Left lung (tissue), 10 donors: ENCODE results near the gene ENTPD1. TPM values are rescaled to one million over a fixed set of nuclear protein-coding genes. Genes with fewer than 3 reads are reported as not detected.

ENCODE experiments used
- ATAC-seq: fragments of 200-7000 bp; cut with Tn5 transposase; one replicate; pipeline ENCODE4 v1.9.1; 2020; ENCODE audit warnings: moderate library complexity
- DNase-seq, 4 donors: peaks; one replicate each; pipeline ENCODE4 v3.0.0-alpha.2; 2013 to 2020
- H3K27ac ChIP-seq, 2 donors: fragments of 200-600 bp; sonication (generic) in 1 of 2; one replicate each; pipeline versions ENCODE4 v1.5.0 to v1.8.0; 2020 to 2021
- H3K27me3 ChIP-seq, 2 donors: fragments of 200-600 bp; sonication (generic) in 1 of 2; one replicate each; pipeline versions ENCODE4 v1.5.0 to v1.8.0; 2020 to 2021
- H3K36me3 ChIP-seq, 2 donors: fragments of 200-600 bp; sonication (generic) in 1 of 2; one replicate each; pipeline versions ENCODE4 v1.5.0 to v1.8.0; 2020 to 2021
- H3K4me1 ChIP-seq, 2 donors: fragments of 200-600 bp; one replicate each; pipeline ENCODE4 v1.8.0; 2021
- H3K4me3 ChIP-seq, 2 donors: fragments of 200-600 bp; sonication (generic) in 1 of 2; one replicate each; pipeline versions ENCODE4 v1.5.0 to v1.8.0; 2020 to 2021; ENCODE audit warnings: mild to moderate bottlenecking in 1 of 2
- H3K9me3 ChIP-seq, 2 donors: fragments of 200-600 bp; sonication (generic) in 1 of 2; one replicate each; pipeline versions ENCODE4 v1.5.0 to v1.8.0; 2020 to 2021
- CTCF ChIP-seq, 2 donors: fragments of 200-600 bp; sonication (generic) in 1 of 2; IDR thresholded peaks; one replicate each; pipeline versions ENCODE4 v1.5.0 to v1.8.0; 2021; ENCODE audit warnings: antibody characterized with exemption in 2 of 2
- intact Hi-C, 2 donors: fragments of 100-400 bp; cut with DNase I; formaldehyde crosslinking; loops; one replicate each; pipeline versions ENCODE4 v1.11.2 to v1.14.2; 2022
- polyA plus RNA-seq, 6 donors: library from polyadenylated mRNA; unstranded; fragments of 120-200 nt; gene quantifications; one replicate each; pipeline ENCODE4 v1.2.1, GENCODE V29; 2013; ENCODE audit not compliant: insufficient read length in 6 of 6
- total RNA-seq, 2 donors: library from RNA; stranded (reverse); fragmentation: NEBNext Ultra II Directional; extraction: Animal tissue kit (Norgen Biotek cat#: 25700); gene quantifications; one replicate each; pipeline ENCODE4 v1.2.1, GENCODE V29; 2021
- donor health status: DM: no; HTN: yes; CAD: no.
- donor health status: DM: no; HTN: no; CAD: no.

Gene ENTPD1
- total and polyA plus RNA-seq, 8 donors = 20.2 to 37.6 (median 24.5) TPM

GRCh38 chr10:95785317-95785716 is 29.4 kb downstream of the ENTPD1 start:
- Histone ChIP-seq H3K27me3 (no peaks in the 10 kb centered on the region), H3K36me3 (no peaks in the 10 kb centered on the region), H3K4me1 (peaks cover 0 to 35% of the 10 kb centered on the region in 2 donors), H3K4me3 (no peak overlapping the region), H3K9me3 (no peaks in the 10 kb centered on the region), H3K27ac (no peak overlapping the region)
- DNase-seq = no peak
- no peak for ATAC-seq
- TF ChIP-seq CTCF (IDR thresholded peaks at IDR 0.05) = no peak
- intact Hi-C loops = no loop called here

- intact Hi-C loops = no loop called here
Measured at GRCh38 chr10:95785942-95786669, 30.1 kb downstream of the ENTPD1 start.

GRCh38 chr10:95787447-95787846 is 31.5 kb downstream of the ENTPD1 start:
- no peak overlapping the region for H3K27ac ChIP-seq
- H3K27me3 ChIP-seq = no peaks in the 10 kb centered on the region
- H3K4me3 ChIP-seq = no peak overlapping the region
- intact Hi-C loops = no loop called here
- H3K4me1 ChIP-seq = peaks cover 5 to 40% of the 10 kb centered on the region in 2 donors
- no peaks in the 10 kb centered on the region for H3K36me3 ChIP-seq
- DNase-seq (no peak), ATAC-seq (no peak)
- no peaks in the 10 kb centered on the region for H3K9me3 ChIP-seq
- no peak for TF ChIP-seq CTCF (IDR thresholded peaks at IDR 0.05)

More at GRCh38 chr10:95785942-95786669, 30.1 kb downstream of the ENTPD1 start:
- Histone ChIP-seq H3K9me3 (no peaks in the 10 kb centered on the region), H3K27me3 (no peaks in the 10 kb centered on the region), H3K36me3 (no peaks in the 10 kb centered on the region), H3K4me3 (no peak overlapping the region), H3K27ac (no peak overlapping the region), H3K4me1 (peaks cover 0 to 37% of the 10 kb centered on the region in 2 donors)
- no peak for ATAC-seq
- no peak for TF ChIP-seq CTCF (IDR thresholded peaks at IDR 0.05)
- DNase-seq = no peak

GRCh38 chr10:95788830-95789229 is 32.9 kb downstream of the ENTPD1 start:
- Histone ChIP-seq H3K27me3 (no peaks in the 10 kb centered on the region), H3K4me3 (no peak overlapping the region), H3K4me1 (peaks cover 14 to 40% of the 10 kb centered on the region in 2 donors), H3K9me3 (no peaks in the 10 kb centered on the region), H3K27ac (no peak overlapping the region), H3K36me3 (no peaks in the 10 kb centered on the region)
- ATAC-seq (no peak), DNase-seq (no peak)
- intact Hi-C loops = no loop called here
- no peak for TF ChIP-seq CTCF (IDR thresholded peaks at IDR 0.05)

GRCh38 chr10:95789902-95790301 is 33.9 kb downstream of the ENTPD1 start:
- no peak for DNase-seq
- peak; percentile 13 for ATAC-seq
- TF ChIP-seq CTCF (IDR thresholded peaks at IDR 0.05) = no peak
- no peak overlapping the region for H3K27ac ChIP-seq
- H3K27me3 ChIP-seq = no peaks in the 10 kb centered on the region
- intact Hi-C loops = no loop called here
- H3K4me1 ChIP-seq = peaks cover 14 to 39% of the 10 kb centered on the region in 2 donors
- no peaks in the 10 kb centered on the region for H3K36me3 ChIP-seq
- H3K9me3 ChIP-seq = no peaks in the 10 kb centered on the region
- no peak overlapping the region for H3K4me3 ChIP-seq
